PFSK-1 (cell line): Measurements from ENCODE around the gene UBTD2.

Source experiments
- FOXP2 ChIP-seq: optimal IDR thresholded peaks from 2 replicates; pipeline ENCODE3; 2011; ENCODE audit warnings: borderline replicate concordance, control low read depth, inconsistent platforms; ENCODE audit not compliant: insufficient read depth; ENCODE audit errors: extremely low read length, extremely low read depth
- POLR2AphosphoS5 ChIP-seq: IDR thresholded peaks from 2 replicates; pipeline ENCODE4 v1.6.1; 2012; ENCODE audit warnings: low read depth, mild to moderate bottlenecking, control low read depth, low read length, moderate library complexity
- SIN3A ChIP-seq: IDR thresholded peaks from 2 replicates; pipeline ENCODE4 v1.6.1; 2012; ENCODE audit warnings: mild to moderate bottlenecking, low read length, moderate library complexity, borderline replicate concordance; ENCODE audit not compliant: insufficient read depth
- TAF1 ChIP-seq: IDR thresholded peaks from 2 replicates; pipeline ENCODE4 v1.6.1; 2012; ENCODE audit warnings: low read length, control low read depth, borderline replicate concordance; ENCODE audit not compliant: insufficient read depth
- TF ChIP-seq, protein P1 (sequence below), 2 experiments: IDR thresholded peaks; 2 replicates each; pipeline versions ENCODE4 v1.6.1 to v1.8.0; 2011 to 2012; ENCODE audit warnings: low read depth in 2 of 2, low read length in 2 of 2, control low read depth in 1 of 2, inconsistent platforms in 1 of 2, mild to moderate bottlenecking in 1 of 2, moderate library complexity in 1 of 2; ENCODE audit not compliant: insufficient read depth in 1 of 2

DNA sequence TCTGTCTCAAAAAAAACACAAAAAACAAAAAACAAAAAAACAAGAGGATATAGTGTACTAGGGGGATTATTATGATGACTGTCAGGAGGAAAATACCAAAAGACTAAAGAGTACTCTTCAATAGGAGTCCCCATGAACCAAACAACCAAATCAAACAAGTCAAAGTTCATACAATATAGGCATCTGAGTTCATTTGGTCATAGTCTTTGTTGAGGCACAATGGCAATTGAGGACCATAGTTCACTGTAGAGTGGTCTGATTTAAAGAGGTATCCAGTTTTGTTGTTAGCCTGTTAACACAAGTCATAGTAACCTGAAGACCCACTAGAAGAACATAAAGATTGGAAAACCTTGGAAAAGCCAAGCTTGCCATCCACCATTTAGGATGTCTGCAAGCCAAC is 11.3 kb upstream of the UBTD2 start:
- TF ChIP-seq POLR2AphosphoS5 = no peak
- TF ChIP-seq, protein P1, sequence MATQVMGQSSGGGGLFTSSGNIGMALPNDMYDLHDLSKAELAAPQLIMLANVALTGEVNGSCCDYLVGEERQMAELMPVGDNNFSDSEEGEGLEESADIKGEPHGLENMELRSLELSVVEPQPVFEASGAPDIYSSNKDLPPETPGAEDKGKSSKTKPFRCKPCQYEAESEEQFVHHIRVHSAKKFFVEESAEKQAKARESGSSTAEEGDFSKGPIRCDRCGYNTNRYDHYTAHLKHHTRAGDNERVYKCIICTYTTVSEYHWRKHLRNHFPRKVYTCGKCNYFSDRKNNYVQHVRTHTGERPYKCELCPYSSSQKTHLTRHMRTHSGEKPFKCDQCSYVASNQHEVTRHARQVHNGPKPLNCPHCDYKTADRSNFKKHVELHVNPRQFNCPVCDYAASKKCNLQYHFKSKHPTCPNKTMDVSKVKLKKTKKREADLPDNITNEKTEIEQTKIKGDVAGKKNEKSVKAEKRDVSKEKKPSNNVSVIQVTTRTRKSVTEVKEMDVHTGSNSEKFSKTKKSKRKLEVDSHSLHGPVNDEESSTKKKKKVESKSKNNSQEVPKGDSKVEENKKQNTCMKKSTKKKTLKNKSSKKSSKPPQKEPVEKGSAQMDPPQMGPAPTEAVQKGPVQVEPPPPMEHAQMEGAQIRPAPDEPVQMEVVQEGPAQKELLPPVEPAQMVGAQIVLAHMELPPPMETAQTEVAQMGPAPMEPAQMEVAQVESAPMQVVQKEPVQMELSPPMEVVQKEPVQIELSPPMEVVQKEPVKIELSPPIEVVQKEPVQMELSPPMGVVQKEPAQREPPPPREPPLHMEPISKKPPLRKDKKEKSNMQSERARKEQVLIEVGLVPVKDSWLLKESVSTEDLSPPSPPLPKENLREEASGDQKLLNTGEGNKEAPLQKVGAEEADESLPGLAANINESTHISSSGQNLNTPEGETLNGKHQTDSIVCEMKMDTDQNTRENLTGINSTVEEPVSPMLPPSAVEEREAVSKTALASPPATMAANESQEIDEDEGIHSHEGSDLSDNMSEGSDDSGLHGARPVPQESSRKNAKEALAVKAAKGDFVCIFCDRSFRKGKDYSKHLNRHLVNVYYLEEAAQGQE (IDR thresholded peaks at IDR 0.05; ENCODE audit: insufficient read depth in 1 of 2, low read depth in 2 of 2, low read length in 2 of 2) = no peak
- TF ChIP-seq SIN3A = no peak
- TF ChIP-seq TAF1 = no peak
- no peak for TF ChIP-seq FOXP2
